Middle frontal gyrus (tissue), 1 donor: ENCODE results near the gene RBM33.

ENCODE experiments used
- DNase-seq: peaks from one replicate; pipeline ENCODE4 v3.0.0-alpha.2; 2015; ENCODE audit warnings: low spot score; ENCODE audit errors: extremely low spot score

Gene RBM33

GRCh38 chr7:155744971-155745683 lies 100.7 kb downstream of the RBM33 start:
- no peak for DNase-seq

GRCh38 chr7:155745737-155746136 lies 101.3 kb downstream of the RBM33 start:
- no peak for DNase-seq

- DNase-seq = no peak
These were observed 101.7 kb downstream of the RBM33 start for GRCh38 chr7:155746188-155746587.

- DNase-seq = no peak
These were observed 102.7 kb downstream of the RBM33 start for GRCh38 chr7:155747209-155747608.

GRCh38 chr7:155749578-155749977 lies 105.1 kb downstream of the RBM33 start:
- DNase-seq = no peak

- no peak for DNase-seq
These were observed 106.0 kb downstream of the RBM33 start for GRCh38 chr7:155750255-155751125.

GRCh38 chr7:155751409-155751808 lies 106.9 kb downstream of the RBM33 start:
- no peak for DNase-seq

- no peak for DNase-seq
These were observed 108.4 kb downstream of the RBM33 start for GRCh38 chr7:155752756-155753445.

- no peak for DNase-seq
These were observed 109.0 kb downstream of the RBM33 start for GRCh38 chr7:155753446-155753965.

GRCh38 chr7:155754165-155754564 lies 109.7 kb downstream of the RBM33 start:
- DNase-seq = no peak

- no peak for DNase-seq
These were observed 110.6 kb downstream of the RBM33 start for GRCh38 chr7:155755026-155755425.

- no peak for DNase-seq
These were observed 111.9 kb downstream of the RBM33 start for GRCh38 chr7:155756322-155756721.

- DNase-seq = no peak
These were observed 113.9 kb downstream of the RBM33 start for GRCh38 chr7:155758348-155758747.

GRCh38 chr7:155759740-155760430 lies 115.4 kb downstream of the RBM33 start:
- DNase-seq = no peak

GRCh38 chr7:155761162-155761561 lies 116.7 kb downstream of the RBM33 start:
- DNase-seq = no peak

GRCh38 chr7:155762036-155762435 lies 117.6 kb downstream of the RBM33 start:
- no peak for DNase-seq

GRCh38 chr7:155762655-155763054 lies 118.2 kb downstream of the RBM33 start:
- DNase-seq = no peak

GRCh38 chr7:155763122-155763521 lies 118.7 kb downstream of the RBM33 start:
- DNase-seq = no peak

GRCh38 chr7:155763691-155764437 lies 119.4 kb downstream of the RBM33 start:
- DNase-seq = no peak

GRCh38 chr7:155764438-155764793 lies 120.0 kb downstream of the RBM33 start:
- no peak for DNase-seq

- no peak for DNase-seq
These were observed 121.0 kb downstream of the RBM33 start for GRCh38 chr7:155765458-155765857.
